ENCODE results near the gene STMN1.

STMN1 gene

DNA sequence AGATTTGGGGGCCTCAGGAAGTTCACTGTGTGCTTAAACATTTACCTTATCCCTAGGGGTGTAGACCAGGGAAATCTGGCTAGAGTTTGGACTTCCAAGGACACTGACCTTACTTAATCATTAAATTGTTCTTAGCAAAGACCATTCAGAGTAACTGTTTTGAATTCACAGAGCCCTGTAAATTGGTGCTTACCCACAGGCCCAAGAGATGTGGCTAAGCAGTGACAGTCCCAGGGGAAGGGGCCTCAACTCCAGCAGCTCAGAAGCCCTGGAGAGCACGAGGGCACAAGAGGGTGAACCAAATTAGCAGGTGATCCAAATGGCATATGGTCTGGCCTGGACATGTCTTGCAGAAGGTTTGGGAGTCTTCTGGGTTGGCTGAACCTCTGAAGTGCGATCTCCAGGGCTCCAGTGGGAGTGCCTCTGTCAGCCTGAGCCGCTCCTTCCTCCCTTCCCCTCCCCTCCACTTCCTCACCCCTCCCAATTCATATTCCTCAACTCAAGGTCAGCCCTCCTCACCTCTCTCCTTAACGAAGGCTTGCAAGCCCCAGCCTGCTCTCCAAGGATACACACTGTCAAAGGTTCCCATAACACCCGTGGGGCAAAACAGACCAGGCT, 35.0 kb downstream of the STMN1 start:
- DNase-seq (ENCODE audit: low read depth in 2 of 2) = no peak

DNA sequence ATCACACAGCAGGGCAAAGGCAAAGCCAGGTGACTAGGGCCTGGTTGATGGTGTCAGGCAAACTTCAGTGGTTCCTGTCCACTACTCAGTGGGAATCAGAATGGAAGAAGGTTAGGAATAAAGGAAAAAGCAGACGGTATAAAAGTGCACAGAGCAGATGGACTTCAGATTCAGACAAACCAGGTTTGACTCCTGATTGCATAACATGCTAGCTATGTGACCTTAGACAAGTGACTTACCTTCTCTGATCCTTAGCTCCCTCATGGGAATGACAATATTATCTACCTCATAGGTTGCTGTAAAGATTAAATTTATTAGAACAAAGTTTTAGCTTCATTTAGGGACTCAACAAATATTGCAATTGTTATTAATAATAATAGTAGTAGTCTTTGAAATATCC, 35.6 kb downstream of the STMN1 start:
- DNase-seq (ENCODE audit: low read depth in 2 of 2) = no peak

DNA sequence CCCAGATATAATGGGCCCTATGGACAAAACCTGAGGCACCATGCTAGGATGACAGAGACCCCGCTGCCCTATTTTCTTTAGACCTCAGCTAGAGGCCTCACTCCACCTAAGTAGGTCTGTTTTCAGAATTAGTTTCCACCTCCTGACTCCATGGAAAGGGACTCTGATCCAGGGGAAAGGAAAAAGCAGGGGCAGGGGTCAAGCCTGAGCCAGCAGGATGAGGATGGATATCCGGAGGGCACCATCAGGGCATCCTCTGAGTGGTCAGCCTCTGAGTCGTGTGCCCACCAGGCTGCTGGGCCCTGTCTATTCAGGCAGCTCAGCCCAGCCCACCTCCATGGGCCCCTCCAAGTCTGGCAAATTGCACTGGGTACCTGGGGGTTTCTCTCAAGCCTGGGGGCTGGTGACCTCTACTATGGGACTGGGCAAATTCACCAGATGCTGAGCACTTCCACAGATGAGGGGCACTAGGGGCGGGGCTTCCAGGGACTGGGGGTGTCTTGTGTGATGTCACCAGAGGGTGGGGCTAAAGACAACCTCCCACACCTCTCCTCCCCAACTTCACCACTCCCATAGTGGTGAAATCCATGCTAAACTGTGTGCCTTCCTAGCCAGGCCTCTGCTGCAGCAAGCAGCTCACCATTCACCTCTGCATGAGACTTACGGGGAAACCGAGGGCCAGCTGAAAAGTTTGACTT, 36.2 kb downstream of the STMN1 start:
- DNase-seq (ENCODE audit: low read depth in 2 of 2) = no peak

DNA sequence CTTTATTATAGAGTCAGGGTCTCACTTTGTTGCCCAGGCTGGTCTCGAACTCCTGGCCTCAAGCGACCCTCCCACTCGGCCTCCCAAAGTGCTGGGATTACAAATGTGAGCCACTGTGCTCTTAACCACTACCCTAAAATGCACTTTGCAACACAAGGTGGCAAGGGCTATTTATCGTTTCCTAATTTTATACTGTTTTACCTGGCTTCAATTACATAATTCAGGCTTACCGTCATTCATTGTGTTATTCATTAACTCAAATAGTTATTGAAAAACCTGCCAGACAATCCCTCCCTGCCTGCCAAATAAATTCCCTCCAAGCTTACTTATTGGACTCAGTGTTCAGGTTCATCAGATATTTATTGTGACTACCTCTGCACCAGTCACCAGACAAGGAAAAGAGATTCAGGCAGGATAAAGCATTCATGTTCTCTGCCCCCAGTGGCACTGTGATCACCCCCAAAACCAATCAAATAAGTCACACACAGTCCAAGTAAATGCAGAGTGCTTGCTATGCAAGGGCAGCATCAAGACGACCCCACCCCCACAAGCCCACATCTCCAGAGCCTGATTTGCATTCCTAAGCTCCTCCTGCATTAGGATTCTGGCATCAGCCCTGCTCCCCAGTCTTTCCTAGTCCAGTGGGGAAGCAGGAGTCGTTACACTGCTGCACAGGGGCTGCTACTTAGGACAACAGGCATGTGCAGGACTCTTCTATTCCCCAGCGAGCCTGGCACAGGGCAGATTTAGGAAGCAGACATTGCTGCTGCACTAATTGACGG, 38.8 kb downstream of the STMN1 start:
- no peak for DNase-seq (ENCODE audit: low read depth in 2 of 2)

DNA sequence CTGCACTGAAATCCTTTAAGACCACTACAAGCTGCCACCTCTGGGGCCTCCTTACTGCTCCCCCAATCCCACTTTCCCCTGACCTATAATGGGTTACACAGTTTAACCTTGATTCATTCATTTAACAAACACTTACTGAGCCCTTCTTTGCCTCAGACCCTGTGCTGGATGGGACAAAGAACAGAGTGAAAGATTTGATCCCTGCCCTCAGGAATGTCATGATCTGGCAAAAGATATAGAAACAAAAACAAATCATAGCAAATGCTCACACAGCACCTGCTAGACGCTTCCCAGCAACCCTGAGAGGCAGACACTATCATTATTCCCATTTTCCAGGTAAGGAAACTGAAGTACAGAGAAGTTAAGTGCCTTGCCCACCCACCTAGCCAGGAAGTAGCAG, 39.9 kb downstream of the STMN1 start:
- DNase-seq (ENCODE audit: low read depth in 2 of 2) = no peak

DNA sequence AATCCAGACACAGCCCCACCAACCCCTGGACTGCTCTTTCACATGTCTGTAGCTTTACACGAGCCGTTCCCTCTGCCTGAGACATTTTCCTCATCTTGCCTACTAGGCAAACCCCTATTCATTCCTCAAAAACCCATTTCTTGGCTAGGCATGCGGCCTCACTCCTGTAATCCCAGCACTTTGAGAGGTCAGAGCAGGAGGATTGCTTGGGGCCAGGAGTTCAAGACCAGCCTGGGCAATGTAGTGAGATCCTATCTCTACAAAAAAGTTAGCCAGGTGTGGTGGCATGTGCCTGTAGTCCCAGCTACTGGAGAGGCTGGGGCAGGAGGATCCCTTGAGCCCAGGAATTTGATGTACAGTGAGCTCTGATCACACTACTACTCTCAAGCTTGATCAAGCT, 41.8 kb downstream of the STMN1 start:
- DNase-seq (ENCODE audit: low read depth in 2 of 2) = no peak

DNA sequence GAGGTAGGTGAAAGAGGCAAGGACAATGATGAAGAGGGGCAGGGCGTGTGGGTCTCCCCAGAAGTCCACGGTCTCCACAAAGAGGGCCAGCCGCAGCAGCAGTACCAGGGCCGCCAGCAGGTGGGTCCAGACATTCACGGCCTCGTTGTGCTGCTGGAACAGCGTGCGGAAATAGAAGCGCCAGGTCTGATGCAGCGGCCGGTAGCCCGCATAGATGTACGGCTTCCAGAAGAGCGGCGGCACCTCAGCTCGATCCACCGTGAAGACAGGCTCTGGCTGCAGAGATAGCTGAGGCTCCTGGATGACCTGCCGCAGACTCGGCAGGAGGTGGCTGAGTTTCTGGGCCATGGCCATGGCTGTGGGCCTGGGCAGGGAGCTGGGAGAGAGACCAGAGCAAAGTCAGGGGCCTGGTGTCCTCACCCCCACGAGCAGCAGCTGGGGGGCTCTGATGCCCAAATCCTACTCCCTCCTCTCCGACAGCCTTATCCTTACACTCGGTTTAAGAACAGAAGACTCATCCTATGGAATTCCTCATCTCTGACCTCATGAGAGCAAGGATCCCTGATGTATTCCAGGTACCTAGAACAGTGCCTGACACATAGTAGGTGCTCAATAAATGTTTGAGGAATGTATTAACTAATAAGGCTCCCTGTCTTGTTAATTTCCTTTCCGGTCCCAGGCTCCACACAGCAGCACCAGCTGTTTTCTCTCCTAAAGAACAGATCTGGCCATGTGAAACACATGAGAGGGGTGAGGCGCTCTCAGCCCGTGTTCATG, 42.5 kb downstream of the STMN1 start:
- no peak for DNase-seq (ENCODE audit: low read depth in 2 of 2)

DNA sequence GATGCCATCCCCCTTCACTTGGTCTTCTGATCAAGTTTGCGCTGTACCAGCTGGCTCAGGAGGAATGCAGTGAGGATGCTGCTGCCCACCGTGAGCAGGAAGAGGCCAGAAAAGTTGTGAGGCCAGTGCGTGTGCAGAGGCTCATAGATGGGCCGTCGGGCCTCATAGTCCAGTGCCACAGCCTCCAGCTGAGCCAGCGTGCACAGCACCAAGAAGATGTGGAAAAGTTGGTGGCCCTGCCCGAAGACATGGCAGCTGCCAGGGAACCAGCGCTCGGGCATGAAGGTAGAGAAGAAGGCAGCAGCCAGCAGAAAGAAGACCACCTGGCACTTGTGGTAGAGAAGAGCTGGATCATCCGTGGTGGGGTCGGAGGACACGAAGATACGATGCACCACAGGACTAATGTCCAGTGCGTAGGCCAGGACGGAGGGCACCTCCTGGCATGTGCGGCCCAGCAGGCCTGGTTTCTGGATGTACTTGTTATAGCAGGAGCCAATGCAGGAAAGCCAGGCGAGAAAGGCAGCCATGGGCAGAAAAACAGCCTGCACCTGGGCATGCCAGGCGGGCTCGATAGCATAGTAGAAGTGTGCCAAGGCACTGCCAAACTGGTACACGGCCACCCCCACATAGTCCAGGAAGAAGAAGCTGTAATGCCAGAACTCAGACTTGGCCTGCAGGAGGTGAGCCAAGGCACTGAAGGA, 43.3 kb downstream of the STMN1 start:
- no peak for DNase-seq (ENCODE audit: low read depth in 2 of 2)

DNA sequence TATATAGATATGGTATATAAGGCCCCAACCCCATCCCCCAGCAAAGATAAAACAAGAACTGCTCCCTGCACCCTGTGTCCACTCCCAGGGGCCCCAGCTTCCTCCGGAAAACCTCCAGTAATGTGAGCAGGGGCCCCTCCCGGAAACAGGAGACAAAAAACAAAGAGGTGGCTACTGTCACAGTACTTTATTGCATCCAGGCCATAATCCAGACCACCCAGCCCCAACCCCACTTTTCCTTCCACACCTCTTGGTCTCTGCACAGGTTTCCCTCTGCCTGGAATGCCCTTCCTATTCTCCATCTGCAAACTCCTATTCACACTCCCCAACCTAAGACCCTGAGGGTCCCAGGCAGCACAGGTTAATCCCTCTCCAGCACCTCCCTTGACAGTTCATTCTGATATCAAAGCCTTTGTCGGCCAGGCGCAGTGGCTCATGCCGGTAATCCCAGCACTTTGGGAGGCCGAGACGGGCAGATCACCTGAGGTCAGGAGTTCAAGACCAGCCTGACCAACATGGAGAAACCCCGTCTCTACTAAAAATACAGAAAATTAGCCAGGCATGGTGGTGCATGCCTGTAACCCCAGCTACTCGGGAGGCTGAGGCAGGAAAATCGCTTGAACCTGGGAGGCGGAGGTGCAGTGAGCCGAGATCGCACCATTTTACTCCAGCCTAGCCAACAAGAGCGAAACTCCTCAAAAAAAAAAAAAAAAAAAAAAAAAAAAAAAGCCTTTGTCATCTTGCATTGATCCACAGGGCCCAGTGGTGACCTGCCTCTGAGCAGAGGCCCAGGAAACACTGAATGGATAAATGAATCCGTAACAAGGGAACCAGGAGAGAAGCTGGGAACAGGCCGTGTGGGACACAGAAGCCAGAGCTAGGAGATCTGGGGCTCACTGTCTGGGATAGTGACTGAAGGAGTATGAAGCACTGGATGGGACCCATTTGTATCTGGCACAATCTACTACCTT, 44.6 kb downstream of the STMN1 start:
- DNase-seq (ENCODE audit: low read depth in 2 of 2) = no peak

DNA sequence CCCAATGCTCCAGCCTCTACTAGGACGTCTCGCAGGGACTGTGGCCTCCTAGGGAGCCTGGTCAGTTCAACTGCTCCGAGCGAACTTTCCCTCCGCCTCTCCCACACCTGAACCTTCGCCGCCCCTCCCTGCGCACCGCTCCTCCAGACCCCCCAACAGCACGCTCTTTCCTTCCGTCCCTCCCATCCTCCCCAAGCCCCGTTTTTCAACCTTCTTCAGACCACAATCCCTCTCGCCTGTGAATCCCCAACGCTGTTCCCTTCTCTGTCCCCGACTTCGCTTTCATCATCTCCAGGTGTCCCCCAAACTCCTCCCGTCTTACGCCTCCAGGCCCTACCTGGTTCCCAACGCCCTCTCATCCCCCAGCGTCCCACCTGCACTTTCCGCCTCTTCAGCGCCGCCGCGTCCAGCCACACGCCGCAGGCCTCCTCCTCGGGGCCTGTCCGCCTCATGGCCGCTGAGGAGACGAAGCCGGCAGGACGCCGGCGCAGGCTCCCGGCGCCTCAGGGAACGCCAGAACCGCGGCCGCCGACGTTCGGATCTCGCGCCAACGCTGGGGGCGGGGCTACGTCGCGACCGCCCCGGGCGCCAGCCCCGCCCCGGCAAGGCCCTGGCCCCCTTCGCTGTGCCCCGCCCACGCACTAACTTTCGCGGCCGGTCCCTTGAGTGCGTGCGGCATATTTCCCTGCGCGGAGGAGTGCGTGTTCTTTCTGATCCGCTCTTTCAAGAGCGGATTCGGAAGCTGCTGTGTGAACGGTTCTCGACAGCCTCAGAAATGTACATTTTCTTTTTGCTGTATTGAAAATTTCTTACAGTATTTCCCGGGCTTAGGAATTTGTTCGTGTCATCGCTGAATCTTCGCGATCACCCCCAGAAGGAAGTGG, 47.1 kb downstream of the STMN1 start, which contains the start of gene AUNIP:
Gene AUNIP, minus strand, starts transcription at position 552 of the 884 bp plus-strand sequence. Its CDS starts 100 bp downstream, at position 452.
- DNase-seq (ENCODE audit: low read depth in 2 of 2) = peak; percentile 86 to 93

DNA sequence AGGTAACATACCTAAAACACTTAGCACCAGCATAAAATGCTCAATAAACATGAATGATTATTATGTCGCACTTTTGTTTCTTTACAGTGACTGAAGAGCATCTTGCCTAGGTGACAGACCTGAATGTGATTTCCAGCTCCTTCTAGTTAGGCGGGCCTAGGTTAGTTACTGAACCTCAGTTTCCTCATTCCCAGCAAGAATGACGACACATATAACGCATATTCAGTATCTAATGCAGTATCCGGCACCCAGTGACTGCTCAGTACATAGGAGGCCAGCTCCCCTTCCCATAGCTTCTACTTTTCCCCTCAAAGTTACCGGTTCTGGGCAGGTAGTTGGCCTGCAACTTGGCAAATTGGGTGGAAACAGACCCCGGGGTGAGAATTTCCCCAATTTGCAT, 47.7 kb downstream of the STMN1 start:
- DNase-seq (ENCODE audit: low read depth in 2 of 2) = no peak

DNA sequence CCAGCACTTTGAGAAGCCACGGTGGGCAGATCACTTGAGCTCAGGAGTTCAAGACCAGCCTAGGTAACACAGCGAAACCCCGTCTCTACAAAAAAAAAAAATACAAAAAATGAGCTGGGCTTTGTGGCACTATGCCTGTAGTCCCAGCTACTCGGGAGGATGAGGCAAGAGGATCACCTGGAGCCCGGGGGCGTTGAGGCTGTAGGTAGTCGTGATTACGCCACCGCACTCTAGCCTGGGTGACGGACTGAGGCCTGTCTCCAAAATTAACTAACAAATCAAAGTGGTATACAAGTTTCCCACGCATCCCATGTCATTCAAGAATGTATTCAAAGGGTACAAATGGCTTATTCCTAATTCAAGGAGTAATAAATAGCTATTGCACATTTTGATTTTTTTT, 49.4 kb downstream of the STMN1 start:
- DNase-seq (ENCODE audit: low read depth in 2 of 2) = no peak

DNA sequence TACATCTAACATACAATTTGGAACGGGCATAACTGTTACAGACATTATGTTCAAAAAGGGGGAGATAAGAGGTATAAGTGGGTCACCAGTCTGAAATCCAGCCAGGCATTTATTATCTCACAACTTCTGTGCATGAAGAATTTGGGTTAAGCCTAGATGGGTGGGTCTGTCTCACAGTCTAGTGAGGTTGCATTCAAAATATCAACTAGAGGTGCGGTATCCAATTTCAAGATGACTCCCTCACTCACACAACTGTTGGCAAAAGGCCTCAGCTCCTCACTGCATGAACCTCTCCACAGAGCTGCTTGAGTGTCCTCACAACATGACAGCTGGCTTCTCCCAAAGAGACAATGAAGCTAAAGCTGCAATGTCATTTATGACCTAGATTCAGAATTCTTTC, 51.7 kb downstream of the STMN1 start:
- DNase-seq (ENCODE audit: low read depth in 2 of 2) = no peak

All from stimulated activated CD8-positive, alpha-beta memory T cell treated with anti-CD3 and anti-CD28 coated beads, Interleukin-2, amount 100 ng/mL, for 48 hours (primary cell).